ENCODE results near the gene FGF3. TPM values are rescaled to one million over a fixed set of nuclear protein-coding genes. Genes with fewer than 3 reads are reported as not detected.

Gene FGF3
- total RNA-seq, 1 donor from 2014 or later, result not detected

GRCh38 chr11:69852056-69852455 lies 32.8 kb upstream of the FGF3 start:
- ATAC-seq, result no peak
- DNase-seq (ENCODE audit: missing footprints), result no peak
- intact Hi-C loops (cut with DNase I), result no loop called here

- ATAC-seq (no peak), DNase-seq (ENCODE audit: missing footprints) (no peak)
- intact Hi-C loops (cut with DNase I), result no loop called here
These were observed 29.0 kb upstream of the FGF3 start for GRCh38 chr11:69848201-69848600.

- no peak for ATAC-seq
- intact Hi-C loops (cut with DNase I), result no loop called here
- DNase-seq (ENCODE audit: missing footprints), result no peak
These were observed 25.2 kb upstream of the FGF3 start for GRCh38 chr11:69844396-69844795.

DNA sequence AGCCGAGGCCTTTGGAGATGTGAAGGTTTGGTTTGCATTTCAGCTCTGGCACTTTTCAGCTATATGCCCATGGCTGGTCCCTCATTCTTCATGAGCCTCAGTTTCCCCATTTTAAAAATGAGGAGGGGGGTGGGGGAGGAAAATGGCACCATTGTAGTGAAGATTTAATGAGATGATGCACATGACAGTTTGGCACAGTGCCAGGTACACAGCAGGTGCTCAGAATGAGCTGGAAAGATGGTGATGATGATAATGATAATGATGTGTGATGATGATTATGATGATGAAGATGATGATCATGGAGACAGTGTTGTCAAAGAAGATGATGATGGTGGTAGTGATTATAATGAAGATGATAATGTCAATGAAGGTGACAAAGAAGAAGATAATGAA lies 24.3 kb upstream of the FGF3 start:
- DNase-seq (ENCODE audit: missing footprints), result no peak
- ATAC-seq, result no peak
- intact Hi-C loops (cut with DNase I), result no loop called here

GRCh38 chr11:69842746-69843528 lies 23.7 kb upstream of the FGF3 start:
- DNase-seq (ENCODE audit: missing footprints), result no peak
- no peak for ATAC-seq
- intact Hi-C loops (cut with DNase I), result no loop called here

- DNase-seq (ENCODE audit: missing footprints), result no peak
- no peak for ATAC-seq
- intact Hi-C loops (cut with DNase I), result no loop called here
These were observed 22.9 kb upstream of the FGF3 start for GRCh38 chr11:69841859-69842698.

DNA sequence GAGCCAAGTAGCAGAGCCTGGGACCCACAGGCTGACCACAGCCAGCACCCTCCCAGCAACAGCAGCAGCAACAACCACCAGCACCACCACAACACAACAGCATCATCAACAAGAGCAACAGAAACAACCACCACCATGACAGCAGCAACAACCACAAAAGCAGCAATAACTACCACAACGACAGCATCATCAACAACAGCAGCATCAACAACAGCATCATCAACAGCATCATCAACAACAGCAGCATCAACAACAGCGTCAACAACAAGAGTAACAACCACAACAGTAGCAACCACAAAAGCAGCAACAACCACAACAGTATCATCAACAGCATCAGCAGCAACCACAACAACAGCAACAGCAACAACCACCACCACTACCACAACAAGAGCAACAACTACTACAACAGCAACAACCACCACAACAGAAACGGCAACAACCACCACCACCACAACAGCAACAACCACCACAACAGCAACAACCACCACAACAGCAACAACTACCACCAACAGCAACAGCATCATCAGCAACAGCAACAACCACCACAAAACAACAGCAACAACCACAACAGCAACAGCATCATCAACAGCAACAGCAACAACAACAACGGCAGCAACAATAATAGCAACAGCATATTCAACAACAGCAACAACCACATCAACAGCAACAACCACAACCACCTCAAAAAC lies 22.1 kb upstream of the FGF3 start:
- ATAC-seq (no peak), DNase-seq (ENCODE audit: missing footprints) (no peak)
- intact Hi-C loops (cut with DNase I), result no loop called here

DNA sequence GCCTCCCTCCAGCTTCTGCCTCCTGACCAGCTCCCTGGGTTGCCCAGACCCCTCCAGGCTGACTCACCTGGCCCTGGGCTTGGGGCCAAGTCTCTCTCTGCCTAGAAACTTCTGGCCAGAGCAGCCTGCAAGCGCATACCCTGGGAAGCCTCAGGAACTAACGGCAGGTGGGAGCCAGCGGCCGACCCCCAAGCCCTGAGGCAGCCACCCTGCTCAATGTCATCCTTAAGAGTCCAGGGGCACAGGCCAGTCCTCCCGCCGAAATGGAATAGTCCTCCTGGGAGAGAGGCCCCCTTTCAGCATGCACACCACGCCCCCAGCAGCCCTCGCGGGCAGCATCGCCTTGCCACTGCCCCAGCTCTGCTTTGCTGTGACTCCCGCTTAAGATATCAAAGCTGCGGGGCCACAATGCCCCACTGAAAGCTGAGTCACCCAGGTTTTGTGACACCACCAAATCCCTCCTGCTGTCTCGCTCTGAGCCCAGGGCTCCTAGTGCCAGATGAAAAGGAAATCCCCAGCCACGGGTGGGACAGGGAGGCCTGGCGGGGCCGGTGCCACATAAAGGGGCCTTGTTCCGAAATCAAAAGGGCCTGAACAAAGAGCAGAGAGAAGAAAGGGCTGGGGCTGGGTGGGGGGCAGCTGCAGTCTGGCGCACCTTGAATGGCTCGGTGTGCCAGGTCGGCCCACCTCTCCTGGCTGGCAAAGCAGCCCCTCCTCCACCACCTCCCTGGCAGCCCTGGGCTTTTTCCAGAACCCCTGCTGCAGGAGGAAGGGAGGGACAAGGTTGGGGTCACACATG lies 21.4 kb upstream of the FGF3 start:
- ATAC-seq, result no peak
- intact Hi-C loops (cut with DNase I), result no loop called here

DNA sequence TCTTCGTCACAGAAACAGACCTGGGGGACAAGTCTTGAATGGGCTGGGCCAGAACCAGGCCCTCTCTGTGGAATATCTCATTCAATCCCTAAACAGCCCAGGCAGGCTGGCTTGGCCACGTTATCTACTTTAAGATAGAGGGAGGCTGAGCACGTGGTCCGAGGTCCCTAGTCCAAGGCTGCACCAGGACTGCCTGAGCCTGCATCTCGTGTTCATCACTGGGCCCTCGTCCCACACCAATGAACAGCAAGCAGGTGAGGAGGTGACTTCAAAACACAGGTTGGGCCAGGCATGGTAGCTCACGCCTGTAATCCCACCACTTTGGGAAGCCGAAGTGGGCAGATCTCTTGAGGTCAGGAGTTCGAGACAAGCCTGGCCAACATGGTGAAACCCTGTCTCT lies 20.3 kb upstream of the FGF3 start:
- DNase-seq (ENCODE audit: missing footprints), result no peak
- no peak for ATAC-seq
- intact Hi-C loops (cut with DNase I), result no loop called here

More for the DNA sequence above, 21.4 kb upstream of the FGF3 start:
- DNase-seq (ENCODE audit: missing footprints), result no peak

GRCh38 chr11:69837791-69838190 lies 18.6 kb upstream of the FGF3 start:
- no peak for ATAC-seq
- intact Hi-C loops (cut with DNase I), result no loop called here
- no peak for DNase-seq (ENCODE audit: missing footprints)

DNA sequence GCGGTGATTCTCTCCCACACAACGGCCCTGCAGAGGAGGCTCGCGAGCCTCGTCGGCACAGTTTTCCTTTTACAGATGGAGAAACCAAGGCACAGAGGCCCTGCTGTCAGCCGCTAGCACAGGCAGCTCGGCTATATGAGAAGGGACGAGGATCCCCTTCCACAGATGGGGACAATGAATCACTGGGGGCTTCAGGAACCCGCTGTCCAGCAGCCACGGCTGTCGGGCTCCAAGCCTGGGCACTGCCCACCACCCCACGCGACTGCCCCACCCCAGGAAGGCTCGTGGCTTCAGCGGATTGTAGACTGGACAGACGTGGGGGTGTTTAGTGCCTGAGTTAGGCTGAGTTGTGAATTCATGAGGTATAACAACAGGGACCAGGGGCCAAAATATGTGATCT lies 17.2 kb upstream of the FGF3 start:
- intact Hi-C loops (cut with DNase I), result no loop called here
- DNase-seq (ENCODE audit: missing footprints) (no peak), ATAC-seq (no peak)

DNA sequence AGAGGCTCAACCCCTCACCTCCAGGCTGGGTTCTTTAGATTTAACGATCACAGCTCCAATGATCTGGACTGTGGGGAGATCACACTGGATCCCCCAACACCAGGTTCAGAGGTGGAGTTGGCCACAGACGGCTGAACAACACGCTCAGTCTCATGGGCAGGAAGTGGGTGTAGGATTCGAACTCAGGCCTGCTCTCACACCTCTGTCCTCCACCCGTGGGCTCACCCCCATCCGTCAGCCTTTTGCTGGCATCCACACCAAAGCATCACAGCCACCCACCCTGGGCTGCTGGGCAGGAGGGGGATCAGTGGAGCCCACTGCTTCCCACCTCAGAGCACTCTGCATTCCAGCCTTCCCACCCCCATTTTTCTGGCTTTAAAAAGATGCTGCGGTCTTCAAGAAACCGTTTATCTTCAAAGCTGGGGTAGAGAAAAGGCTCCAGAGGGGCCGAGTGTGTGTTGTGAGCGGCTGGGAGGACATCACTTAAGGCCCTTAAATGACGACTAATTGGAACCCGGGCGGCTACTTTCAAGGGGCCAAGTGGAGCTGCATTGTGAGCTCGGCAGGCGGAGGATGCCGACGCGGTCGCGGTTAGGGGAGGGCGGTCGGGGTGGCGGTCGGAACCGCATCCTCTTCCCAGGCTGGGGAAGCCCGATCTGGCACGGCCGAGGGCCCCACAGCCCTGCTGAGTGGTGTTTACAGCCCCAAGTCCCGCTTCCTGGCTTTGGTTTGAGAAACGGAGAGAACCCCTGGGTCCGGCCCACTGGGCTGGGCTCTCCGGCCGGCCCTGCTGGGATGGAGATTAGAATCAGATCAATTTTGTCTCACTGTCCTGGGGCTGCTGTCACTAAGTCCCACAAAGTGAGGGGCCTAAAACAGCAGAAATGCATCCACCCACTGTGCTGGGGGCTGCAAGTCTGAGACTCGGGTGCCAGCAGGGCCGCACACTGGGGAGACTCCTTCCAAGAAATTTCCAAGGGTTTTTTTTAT lies 15.9 kb upstream of the FGF3 start:
- DNase-seq (ENCODE audit: missing footprints) (no peak), ATAC-seq (no peak)
- intact Hi-C loops (cut with DNase I), result no loop called here

DNA sequence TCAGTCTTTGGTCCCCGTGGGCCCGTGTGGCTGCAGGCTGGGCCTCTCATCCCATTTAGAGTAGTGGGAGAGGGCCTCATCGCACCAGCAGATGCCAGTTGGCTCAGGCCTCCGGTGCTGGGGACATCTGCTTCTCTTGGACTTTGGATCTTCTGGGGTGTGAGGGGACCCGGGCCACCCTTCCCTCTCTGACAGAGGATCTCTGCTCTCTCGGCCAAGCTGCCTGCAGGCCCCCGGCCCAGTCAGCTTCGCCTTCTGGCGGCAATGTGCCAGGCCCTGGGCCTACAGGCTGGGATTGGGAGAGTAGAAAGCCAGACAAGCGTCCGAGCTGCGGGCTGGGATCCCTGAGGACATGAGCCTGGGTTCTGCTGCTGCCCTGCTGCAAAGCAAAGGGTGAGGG lies 15.0 kb upstream of the FGF3 start:
- ATAC-seq (no peak), DNase-seq (ENCODE audit: missing footprints) (no peak)
- intact Hi-C loops (cut with DNase I), result no loop called here

GRCh38 chr11:69832561-69833413 lies 13.6 kb upstream of the FGF3 start:
- intact Hi-C loops (cut with DNase I), result no loop called here
- DNase-seq (ENCODE audit: missing footprints) (no peak), ATAC-seq (no peak)

DNA sequence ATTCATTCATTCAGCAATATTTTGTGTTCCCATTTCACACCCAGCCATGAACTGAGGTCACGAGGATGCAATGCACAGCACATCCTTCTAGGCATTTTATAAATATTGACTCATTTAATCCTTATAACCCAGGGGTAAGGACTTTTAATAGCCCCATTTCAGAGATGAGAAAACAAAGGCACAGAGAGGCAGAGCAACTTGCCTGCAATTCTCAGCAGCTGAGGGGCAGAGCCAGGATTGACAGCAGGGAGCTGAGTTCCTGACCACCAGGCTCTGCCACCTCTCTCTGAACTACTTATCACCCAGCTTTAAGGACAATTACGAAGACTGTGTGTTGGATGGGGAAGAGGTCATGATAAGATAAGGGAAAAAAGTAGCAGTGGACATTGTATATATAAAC lies 12.8 kb upstream of the FGF3 start:
- no peak for DNase-seq (ENCODE audit: missing footprints)
- intact Hi-C loops (cut with DNase I), result no loop called here
- no peak for ATAC-seq

DNA sequence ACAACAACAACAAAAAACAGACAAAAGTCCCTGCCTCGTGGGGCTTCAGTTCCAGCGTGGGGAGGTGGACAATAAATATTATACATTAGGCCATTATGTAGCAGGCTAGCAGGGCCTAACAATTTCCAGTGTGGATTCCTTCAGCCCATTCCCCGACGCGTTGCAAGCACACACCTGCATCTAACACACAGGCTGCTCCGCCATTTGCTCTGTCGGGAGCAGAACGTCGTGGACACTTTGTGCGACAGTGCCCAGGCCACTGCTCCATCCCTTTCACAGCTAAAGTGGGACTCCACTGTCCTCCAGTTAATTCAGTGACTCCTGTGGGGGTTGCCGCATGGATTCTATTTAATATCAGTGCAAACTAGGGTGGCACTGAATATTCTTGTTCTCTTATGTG lies 10.9 kb upstream of the FGF3 start:
- DNase-seq (ENCODE audit: missing footprints) (no peak), ATAC-seq (no peak)
- intact Hi-C loops (cut with DNase I), result no loop called here

DNA sequence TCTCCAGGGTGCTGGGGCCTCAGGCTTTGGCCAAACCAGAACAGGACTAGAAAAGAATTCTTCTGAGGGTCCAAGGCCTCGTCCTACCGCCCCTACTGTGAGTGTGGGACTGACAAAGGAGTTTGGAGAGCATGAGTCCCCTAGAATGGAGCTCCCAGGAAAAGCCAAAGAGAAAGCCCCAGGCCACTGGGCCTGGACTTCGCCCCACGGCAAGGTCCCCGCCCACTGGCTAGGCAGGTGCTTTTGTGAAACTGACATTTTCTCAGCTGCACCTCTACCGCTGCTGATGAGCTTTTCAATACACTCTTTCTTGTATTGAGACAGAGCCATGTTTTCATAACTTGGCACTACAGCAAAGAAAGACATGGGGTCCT lies 9.7 kb upstream of the FGF3 start:
- intact Hi-C loops (cut with DNase I), result no loop called here

More for the DNA sequence above, 9.7 kb upstream of the FGF3 start:
- DNase-seq (ENCODE audit: missing footprints), result no peak
- no peak for ATAC-seq
